ENCODE measurements around the gene HBEGF. TPM values are rescaled to one million over a fixed set of nuclear protein-coding genes. Genes with fewer than 3 reads are reported as not detected.

HBEGF gene
- total RNA-seq, 1 donor from 2014 or later = 0.49 TPM

- ChIA-PET CTCF (interaction anchor here (0.7 to 3.1 kb wide), 2 partner anchors 8 to 358 kb away, joined by 4 to 24 read pairs; no protein-coding TSS in a partner anchor), POLR2A (no interaction called here)
- Mint-ChIP-seq H3K36me3 (ENCODE audit: low read depth) (no peaks in the 10 kb centered on the region), H3K27me3 (peaks cover 3% of the 10 kb centered on the region), H3K4me1 (peaks cover 12% of the 10 kb centered on the region), H3K9me3 (no peaks in the 10 kb centered on the region), H3K4me3 (no peak overlapping the region), H3K27ac (no peak overlapping the region)
- ATAC-seq (ENCODE audit: low read depth) (no peak), DNase-seq (no peak)
- no peak for TF ChIP-seq CTCF (IDR thresholded peaks at IDR 0.05)
- intact Hi-C loops (cut with micrococcal nuclease) = loop anchor here (2.0 to 5.0 kb wide), 3 partner anchors 276 to 680 kb away; partner anchors contain the start of gene TMCO6
These were observed 15.9 kb upstream of the HBEGF start for GRCh38 chr5:140362311-140362710.

- intact Hi-C loops (cut with micrococcal nuclease) = loop anchor here (2.0 to 5.0 kb wide), 3 partner anchors 277 to 680 kb away; partner anchors contain the start of gene TMCO6
- Mint-ChIP-seq H3K4me3 (no peak overlapping the region), H3K4me1 (peaks cover 15% of the 10 kb centered on the region), H3K27me3 (peaks cover 3% of the 10 kb centered on the region), H3K9me3 (no peaks in the 10 kb centered on the region), H3K27ac (no peak overlapping the region), H3K36me3 (ENCODE audit: low read depth) (no peaks in the 10 kb centered on the region)
- DNase-seq (no peak), ATAC-seq (ENCODE audit: low read depth) (no peak)
- ChIA-PET CTCF (interaction anchor here (0.7 to 3.1 kb wide), 2 partner anchors 8 to 358 kb away, joined by 4 to 24 read pairs; no protein-coding TSS in a partner anchor), POLR2A (no interaction called here)
- TF ChIP-seq CTCF (IDR thresholded peaks at IDR 0.05) = no peak
These were observed 15.5 kb upstream of the HBEGF start for GRCh38 chr5:140361901-140362300.

- CTCF ChIA-PET = interaction anchor here (1.0 to 1.3 kb wide), 3 partner anchors 9 to 121 kb away, joined by 3 to 5 read pairs (median 4); no protein-coding TSS in a partner anchor
- DNase-seq (no peak), ATAC-seq (ENCODE audit: low read depth) (no peak)
- H3K27me3 Mint-ChIP-seq = peaks cover 3% of the 10 kb centered on the region
- no peak overlapping the region for H3K4me3 Mint-ChIP-seq
- POLR2A ChIA-PET = no interaction called here
- no peaks in the 10 kb centered on the region for H3K9me3 Mint-ChIP-seq
- no peak for TF ChIP-seq CTCF (IDR thresholded peaks at IDR 0.05)
- intact Hi-C loops (cut with micrococcal nuclease) = loop anchor here (5.0 kb wide), 1 partner anchor 681 kb away; no protein-coding TSS in a partner anchor
- H3K27ac Mint-ChIP-seq = no peak overlapping the region
- H3K4me1 Mint-ChIP-seq = peaks cover 15% of the 10 kb centered on the region
- H3K36me3 Mint-ChIP-seq (ENCODE audit: low read depth) = no peaks in the 10 kb centered on the region
These were observed 14.5 kb upstream of the HBEGF start for GRCh38 chr5:140360681-140361479.

- Mint-ChIP-seq H3K27ac (no peak within 1 kb of the TSS), H3K9me3 (no peaks in the 10 kb centered on the region), H3K4me1 (peaks cover 15% of the 10 kb centered on the region), H3K27me3 (peaks cover 3% of the 10 kb centered on the region), H3K36me3 (ENCODE audit: low read depth) (no peaks in the 10 kb centered on the region), H3K4me3 (no peak within 1 kb of the TSS)
- POLR2A ChIA-PET = no interaction called here
- ATAC-seq (ENCODE audit: low read depth) (no peak), DNase-seq (no peak)
- TF ChIP-seq CTCF (IDR thresholded peaks at IDR 0.05) = no peak
- CTCF ChIA-PET = interaction anchor here (1.0 to 2.4 kb wide), 4 partner anchors 8 to 120 kb away, joined by 3 to 17 read pairs (median 4); no protein-coding TSS in a partner anchor
- intact Hi-C loops (cut with micrococcal nuclease) = loop anchor here (5.0 kb wide), 1 partner anchor 682 kb away; no protein-coding TSS in a partner anchor
These were observed 13.7 kb upstream of the HBEGF start, which contains the start of gene SLC4A9 for GRCh38 chr5:140360101-140360500. Gene SLC4A9, plus strand, starts transcription at chr5:140360194. Its CDS starts 43 bp downstream, at chr5:140360237.

- ATAC-seq (ENCODE audit: low read depth) (no peak), DNase-seq (no peak)
- H3K4me1 Mint-ChIP-seq = peaks cover 15% of the 10 kb centered on the region
- no peaks in the 10 kb centered on the region for H3K36me3 Mint-ChIP-seq (ENCODE audit: low read depth)
- no peak for TF ChIP-seq CTCF (IDR thresholded peaks at IDR 0.05)
- no peak overlapping the region for H3K4me3 Mint-ChIP-seq
- intact Hi-C loops (cut with micrococcal nuclease) = no loop called here
- H3K27me3 Mint-ChIP-seq = peaks cover 3% of the 10 kb centered on the region
- POLR2A ChIA-PET = no interaction called here
- H3K27ac Mint-ChIP-seq = no peak overlapping the region
- CTCF ChIA-PET = interaction anchor here (0.6 to 2.4 kb wide), 9 partner anchors 8 to 361 kb away, joined by 3 to 17 read pairs (median 4); partner anchors contain the start of gene HBEGF
- H3K9me3 Mint-ChIP-seq = no peaks in the 10 kb centered on the region
These were observed 12.4 kb upstream of the HBEGF start for GRCh38 chr5:140358738-140359310.

All from activated B cell treated with CpG ODN at 0.5 μM for 24 hours (primary cell).